Measurements from ENCODE around the gene MTFMT.
A peak's percentile ranks its signal among the peaks of the same experiment; 100 is the strongest.
"Not testable (repeated sequence)": the region's sequence is repeated elsewhere in the genome, so short reads cannot be mapped to it uniquely, and the experiment has no call there.

MTFMT gene

DNA sequence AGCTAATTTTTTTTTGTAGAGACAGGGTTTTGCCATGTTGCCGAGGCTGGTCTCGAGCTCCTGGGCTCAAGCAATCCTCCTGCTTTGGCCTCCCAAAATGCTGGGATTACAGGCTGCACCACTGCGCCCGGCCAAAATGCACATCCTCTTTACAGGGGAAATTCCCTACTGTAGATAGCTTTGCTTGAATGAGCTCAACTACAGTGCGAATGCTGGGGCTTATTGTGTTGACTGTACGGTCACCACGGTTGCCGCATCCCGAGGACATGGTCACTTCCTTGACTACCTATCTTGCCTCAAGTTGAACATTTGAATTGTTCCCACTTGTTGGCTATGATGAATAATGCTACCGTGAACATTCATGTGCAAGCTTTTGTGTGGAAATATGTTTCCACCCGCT, 5.3 kb upstream of the MTFMT start:
- no peak for DNase-seq

DNA sequence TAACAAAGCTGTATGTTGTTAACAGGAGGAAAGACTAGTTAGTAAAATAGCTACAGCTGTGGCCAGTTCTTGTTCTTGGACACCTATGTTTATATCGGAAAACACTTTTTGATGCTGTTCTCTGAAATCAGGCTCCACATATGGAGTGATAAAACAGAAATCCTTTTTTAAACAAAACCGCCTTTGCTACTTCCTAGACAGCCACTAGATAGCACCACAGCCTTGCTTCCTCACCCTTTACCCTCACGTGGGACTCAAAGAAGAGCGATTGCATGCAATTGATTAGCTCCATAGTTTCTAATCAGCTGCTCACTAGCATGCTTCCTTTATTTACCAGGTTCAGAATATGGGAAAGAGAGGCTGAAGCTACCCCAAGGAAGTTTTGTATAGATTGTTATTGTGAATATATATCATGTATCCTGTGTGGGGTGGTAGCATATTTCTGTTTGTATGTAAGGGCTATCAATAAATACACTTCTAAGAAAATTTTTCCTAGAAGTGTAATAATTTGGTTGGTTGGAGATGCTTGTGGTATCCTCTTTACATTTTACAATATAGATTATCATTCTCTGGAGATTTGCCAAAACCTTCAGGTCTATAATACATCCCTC, 4.3 kb upstream of the MTFMT start:
- no peak for DNase-seq

DNA sequence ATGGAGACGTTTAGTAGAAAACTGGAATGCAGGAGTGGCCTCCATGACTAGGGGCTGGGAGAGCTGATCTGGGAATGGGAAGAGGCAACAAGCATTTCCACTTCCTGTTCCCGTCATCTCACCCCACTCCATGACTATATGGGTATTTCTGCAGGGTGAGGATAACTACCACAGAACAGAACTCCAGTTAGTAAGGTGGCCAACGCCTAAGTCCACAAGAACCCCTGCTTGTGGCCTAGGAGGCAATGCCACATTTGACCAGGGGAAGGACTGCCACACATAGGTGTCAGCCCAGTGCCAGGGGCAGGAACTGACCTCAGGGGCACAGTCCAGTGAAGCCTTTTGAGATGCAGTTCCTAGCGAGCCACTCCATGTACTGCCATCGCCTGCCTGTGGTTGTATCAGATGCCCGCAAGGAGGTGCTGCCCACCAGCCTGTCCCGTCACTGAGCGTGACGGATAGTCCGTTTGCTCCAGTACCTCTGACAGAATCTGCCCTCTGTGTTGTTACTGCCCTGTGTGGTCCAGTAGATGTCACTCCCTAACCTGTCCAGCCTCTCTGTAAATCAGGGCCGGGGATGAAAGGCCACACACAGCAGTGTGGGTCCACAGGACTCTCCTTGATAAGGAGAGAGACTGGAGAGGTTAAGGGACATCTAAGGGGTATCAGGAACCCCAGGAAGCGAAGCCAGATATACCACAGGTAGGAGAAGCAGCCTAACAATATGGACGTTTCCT, 3.5 kb upstream of the MTFMT start:
- peak; percentile 64 to 68 for DNase-seq

DNA sequence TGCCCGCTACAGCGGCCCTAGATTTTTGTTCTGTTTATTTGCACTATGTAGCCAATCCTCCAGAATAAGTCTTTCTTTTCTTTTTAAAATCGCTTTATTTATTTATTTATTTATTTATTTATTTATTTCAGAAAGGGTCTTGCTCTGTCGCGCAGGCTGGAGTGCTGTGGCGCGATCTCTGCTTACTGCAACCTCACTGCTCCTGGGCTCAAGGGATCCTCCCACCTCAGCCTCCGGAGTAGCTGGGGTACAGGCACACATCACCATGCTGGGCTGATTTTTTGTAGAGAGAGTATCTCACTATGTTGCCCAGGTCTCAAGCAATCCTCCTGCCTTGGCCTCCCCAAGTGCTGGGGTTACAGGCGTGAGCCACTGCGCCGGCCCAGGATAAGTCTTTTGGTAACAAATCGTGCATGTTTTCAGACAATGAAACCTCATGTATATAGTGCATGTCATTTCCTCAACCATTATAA, 333 bp upstream of the MTFMT start:
- DNase-seq, result peak in 1 of 2 experiments; percentile 24

DNA sequence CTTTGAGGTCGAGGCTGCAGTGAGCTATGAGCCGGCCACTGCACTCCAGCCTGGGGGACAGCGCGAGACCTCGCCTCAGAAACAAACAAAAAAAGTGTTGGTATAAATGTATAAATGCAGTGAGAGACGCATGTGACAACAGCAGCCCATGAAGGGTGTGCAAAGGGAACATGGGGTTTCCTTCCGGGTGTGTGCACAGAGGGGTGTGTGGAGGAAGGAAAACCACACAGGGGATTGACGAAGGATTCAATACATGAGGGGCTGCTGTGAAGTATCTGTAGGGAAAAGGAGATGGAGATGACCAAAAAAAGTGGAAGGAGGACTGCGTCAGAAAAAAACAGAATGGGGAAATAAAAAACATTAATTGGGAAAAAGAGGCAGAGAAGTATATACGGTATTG, 1.1 kb downstream of the MTFMT start:
- no peak for DNase-seq

DNA sequence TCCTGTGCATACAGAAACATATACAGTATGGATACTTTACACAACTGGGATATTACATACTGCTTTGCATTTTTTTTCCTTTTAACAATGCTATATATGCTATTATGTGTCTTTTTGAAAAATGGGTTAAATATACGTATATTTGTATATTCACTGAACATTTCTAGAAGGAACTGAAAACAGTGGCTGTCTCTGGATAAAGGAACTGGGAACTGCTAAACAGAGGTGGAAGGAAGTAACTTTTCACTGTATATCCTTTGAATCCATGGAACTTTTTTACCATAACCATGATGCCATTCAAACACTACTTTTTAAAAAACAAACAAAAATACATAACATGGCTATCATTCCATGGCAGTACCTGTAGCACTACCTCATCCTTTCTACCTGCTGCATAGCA, 1.8 kb downstream of the MTFMT start:
- no peak for DNase-seq

DNA sequence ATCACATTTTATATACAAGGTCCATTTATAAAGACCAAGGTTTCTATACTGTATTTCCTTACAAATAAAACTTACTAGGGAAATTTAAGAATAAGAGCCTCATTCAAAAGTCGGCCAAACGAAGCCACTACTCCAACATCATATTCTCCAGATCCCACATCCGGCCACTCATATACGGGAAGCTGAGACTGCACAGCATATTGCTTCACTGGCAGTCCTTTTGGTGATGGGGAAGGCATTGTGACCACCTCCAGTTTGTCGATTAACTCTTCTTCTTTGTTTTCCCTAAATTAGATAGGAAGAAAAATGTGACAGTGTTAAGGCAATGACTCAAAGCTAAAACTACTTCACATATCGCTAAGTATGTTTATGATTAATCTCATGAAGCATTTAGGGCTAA, 2.7 kb downstream of the MTFMT start:
- DNase-seq, result no peak

DNA sequence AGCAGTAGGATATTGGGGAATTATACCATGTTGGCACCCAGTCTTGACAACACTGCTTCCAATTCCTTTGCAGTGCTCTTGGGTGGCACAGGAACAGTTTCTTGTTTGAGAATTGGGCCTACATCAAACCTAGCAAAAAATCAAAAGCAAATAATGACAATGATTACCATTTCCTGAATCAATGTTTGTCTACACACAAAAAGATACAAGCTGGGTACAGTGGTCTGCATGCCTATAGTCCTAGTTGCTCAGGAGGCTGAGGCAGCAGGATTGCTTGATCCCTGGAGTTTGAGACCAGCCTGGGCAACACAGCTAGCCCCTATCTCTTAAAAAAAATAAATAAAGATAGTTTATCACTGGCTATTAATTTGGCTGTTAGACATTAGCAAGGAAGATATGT, 8.0 kb downstream of the MTFMT start:
- no peak for DNase-seq

DNA sequence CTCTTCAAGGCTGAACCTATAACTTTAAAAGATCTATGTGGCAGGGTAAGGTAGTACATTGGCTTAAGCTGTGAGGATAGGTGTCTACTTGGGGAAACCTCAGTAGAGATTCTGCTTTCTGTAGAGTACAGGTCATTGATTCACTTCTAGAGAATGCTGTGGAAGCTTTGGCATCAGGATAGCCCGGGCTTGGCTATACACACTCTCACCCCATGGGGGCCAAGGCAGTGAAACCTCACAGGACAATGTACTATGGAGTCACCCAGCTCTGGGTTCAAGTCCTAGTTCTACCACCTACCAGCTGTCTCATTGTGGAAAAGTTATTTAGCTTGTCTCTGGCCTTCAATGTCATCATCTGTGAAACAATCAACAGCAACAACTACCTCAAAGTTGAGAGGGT, 9.0 kb downstream of the MTFMT start:
- DNase-seq, result no peak

DNA sequence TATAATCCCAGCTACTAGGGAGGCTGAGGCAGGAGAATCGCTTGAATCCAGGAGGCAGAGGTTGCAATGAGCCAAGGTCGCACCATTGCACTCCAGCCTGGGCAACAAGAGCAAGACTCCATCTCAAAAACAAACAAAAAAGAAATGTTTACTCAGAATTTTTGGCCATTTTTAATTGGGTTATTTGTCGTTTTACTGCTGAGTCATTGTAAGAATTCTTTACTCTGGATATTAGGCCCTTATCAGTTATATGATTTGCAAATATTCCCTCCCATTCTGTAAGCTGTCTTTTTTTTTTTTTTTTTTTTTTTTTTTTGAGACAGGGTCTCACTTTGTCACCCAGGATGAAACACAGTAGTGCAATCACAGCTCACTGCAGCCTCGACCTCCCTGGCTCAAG, 18.2 kb downstream of the MTFMT start:
- DNase-seq, result not testable (repeated sequence)

DNA sequence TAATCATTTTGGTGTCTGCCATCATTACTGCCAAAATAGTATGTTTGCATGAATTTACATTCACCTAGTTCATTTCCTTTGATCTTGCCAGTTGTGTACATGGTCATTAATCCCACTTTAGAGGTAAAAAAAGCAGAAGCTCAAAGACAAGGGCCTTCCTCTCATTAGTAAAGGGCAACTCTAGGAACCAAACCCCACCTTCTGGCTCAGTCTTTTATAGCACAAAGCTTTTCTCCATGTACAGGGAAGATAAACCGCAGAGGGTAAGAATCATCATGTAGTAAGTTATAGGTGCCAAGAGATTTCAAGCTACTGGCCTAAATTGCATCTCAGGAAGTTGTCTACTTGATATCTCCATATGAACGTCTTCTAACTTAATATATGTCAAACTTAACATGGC, 20.5 kb downstream of the MTFMT start:
- DNase-seq, result no peak

DNA sequence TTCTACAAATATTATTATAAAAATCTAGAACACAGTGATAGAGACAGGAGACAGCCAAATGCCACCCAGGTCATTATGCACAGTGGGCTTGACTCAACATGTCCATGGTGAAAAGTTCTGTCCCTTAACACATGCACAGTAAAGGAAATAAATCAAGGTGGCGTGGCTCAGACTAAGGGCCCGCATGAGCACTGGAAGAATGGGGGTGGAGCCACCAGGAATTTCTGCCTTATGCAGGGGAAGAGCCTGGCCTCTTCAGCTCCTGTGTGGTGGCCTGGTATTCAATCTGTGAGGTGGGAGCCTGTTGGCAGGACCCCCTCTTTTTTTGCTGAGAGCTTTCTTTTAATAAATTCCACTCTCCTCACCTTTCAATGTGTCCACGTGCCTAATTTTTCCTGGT, 22.6 kb downstream of the MTFMT start:
- DNase-seq, result no peak

DNA sequence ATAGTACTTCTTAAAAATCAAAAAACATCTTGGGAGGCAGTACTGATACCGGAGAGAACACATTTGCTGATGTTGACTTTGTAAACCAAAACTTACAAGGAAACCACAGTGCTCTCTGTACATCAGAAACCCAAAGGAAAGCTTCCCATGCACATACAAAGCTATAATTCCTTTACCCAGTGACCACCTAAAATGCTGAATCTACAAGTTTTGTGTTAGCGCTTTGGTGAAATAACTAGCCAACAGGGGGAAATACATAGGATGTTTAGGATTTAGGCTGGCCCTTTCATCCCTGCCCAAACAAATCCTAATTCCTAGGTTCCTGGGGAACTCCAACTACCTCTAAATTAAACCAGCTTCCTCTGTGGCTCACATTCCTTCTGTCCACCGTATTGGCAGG, 24.4 kb downstream of the MTFMT start:
- no peak for DNase-seq

DNA sequence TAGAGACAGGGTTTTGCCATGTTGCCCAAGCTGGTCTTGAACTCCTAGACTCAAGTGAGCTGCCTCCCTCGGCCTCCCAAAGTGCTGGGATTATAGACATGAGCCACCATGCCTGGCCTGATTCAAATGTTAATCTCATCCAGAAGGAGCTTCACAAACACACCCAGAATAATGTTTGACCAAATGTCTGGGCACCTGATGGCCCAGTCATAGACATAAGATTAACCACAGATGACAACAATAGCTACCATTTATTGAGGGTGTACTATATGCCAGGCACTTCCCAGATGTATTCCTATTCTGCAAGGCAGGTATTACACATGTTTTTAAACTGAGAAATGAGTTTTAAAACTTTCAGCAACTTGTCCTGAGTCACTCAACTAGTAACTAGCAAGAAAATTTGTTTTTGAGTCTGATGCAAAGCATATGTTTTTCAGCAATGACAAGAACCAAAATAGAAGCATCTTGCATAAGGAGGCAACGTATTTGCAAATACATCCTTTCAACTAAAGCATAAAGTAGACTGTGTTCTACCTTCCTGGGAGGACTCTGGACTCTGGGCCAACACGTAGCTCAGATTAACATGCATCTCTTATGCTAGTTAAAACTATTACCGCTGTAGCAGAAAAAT, 31.6 kb downstream of the MTFMT start:
- no peak for DNase-seq

DNA sequence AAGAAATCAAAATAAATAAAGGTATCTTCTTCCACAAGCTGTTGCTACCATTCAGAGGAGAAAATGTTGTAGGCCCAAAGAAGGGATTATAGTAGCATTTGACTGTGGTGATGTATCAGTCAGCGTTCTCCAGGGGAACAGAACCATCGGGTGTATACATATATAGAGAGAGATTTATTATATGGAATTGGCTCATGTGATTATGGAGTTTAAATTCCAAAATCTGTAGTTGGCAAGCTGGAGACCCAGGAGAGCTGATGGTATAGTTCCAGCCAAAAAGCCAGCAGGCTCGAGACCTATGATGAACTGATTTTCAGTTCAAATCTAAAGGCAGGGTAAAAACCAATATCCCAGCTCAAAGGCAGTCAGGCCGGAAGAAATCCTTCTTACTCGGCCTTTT, 32.4 kb downstream of the MTFMT start:
- no peak for DNase-seq

DNA sequence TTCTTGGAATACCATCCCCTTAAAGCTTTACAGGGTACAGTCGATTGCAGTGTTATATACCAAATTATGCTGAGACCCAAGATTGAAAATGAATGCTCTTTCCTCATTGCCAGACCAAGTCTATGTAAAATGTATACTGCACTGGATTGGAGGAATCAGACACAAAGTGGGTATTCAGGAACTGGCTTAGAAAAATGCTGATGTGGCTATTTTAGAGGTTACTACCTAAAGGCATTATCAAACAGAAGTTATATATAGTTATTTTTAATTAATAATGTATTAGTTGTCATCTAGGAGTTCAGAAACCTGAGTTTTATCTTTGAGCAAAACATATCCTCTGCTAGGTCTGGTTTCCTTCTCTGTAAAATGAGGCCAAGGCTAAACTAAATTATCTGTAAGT, 36.1 kb downstream of the MTFMT start:
- no peak for DNase-seq

DNA sequence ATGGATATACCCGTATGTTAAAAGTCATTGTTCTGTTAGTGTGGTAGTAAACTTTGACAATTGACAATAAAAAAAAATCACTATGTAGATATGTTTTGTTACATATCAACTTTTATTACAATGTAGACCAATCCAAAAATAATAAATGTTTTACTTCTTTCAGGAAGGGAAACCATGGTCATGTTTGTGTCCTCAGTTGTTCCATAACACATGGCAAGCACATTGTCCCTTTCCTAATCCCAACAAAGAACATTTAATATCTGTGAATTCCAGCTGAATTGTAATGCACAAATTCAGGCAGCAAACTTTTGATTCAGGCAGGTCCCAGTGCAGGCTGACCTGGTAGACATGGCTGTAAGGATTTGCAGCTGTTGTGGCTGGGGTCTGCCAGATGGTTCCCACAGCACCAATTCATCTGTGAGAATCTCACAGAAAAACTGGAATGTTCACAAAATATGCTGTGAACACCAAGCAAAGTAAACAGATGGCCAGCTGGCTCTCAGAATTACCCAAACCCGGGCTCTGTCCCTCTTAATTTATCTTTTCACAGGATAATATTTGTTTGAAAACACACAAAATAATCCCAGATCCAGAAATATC, 37.8 kb downstream of the MTFMT start:
- DNase-seq, result no peak

DNA sequence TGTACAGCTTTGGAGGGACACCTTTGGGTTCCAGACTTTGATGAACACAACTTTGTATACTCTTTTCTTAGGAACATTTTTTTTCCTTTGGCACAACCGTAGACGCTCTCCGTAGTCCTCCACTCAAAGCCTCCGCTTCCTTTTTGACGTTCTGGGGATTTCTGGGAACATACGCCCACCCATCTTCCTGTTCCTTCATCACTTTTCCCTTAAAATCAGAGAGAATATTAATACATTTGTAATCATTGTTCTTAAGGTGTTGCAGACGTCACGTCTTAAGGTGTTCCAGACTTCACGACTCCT, 39.3 kb downstream of the MTFMT start:
- no peak for DNase-seq

DNA sequence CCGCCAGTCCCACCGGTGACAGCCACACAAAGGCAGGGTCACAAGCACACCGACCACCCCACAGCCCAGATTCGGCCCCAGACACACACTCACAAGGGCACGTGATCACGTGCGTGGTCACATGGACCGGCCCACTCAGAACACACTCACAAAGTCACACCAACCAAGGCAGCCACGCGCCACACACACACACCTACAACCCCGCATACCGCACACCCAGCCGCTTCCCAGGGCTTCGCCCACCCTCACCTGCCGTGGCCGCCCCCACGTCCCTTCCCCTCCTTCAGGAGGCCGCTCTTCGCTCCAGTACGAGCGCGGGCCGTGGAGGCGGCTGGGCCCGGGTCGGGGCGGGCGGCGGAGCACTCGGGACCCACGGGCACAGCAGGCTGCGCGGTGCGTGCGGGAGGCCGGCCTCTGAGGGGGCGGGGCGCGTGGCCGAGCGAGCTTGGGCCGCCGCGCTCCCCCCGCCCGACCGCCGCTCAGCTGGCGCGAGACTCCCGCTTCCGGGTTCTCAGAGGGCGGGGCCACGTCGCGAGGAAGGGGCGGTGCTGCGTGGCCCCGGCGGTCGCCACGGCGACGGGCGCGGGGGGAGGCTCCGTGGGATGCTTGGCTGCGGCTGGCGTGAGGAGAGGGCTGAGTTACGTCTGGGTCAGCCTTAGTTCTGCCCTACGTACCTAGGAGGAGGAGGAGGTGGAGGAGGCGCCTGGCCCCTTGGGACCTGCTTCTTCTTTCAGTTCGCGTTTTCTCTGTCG, 39.8 kb downstream of the MTFMT start, which contains the start of gene SPG21:
Gene SPG21 (minus strand): TSS at position 499 of the 752 bp plus-strand sequence. CDS start 6,345 bp downstream, outside the sequence.
- peak; percentile 94 to 95 for DNase-seq

DNA sequence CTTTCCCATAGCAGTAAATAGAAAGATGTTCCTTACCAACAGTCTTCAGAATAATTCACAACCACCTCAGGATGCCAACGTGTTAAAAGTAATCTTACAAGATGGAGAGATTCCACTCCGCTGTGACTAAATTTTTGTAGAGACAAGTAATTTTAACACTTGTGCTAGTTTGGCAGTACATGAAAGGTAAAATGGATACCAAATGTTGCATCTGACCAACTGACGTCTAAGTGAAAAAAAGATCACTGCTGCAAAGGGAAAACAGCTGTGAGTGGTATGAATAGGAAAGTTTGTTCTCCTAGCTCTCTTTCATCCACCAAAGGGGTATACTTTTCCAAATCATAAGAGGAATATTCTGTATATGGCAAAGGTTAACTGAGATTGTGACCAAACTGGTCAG, 42.3 kb downstream of the MTFMT start:
- no peak for DNase-seq

DNA sequence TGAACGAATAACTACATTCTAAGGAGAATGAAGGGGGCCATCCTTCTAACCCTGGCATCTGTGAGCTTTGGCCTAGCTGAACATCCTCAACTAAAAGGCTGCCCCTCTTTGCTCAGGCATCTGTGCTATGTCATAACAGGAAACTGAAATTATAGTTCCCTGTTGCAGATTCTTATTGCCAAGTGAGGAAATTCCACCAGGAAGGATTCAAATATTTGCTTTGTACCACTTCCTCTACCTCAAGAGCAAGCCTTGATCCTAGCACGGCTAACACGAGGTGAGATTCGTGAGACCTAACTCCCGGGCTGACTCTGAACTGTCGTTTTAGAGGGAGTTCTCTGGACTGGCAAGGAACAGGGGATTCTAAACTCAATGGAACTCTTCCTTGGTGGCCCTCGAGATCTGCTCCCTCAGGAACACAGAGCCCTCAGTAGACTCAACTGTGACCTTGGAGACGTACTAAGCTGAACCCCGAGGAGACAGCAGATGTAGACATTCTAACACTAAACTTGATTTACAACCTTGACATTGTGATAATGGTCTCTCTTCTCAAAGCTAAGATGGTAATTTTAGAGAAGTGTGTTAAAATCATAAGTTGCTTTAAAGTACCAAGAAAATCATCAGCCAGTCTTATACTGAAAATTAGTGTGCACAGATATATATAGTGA, 43.9 kb downstream of the MTFMT start:
- DNase-seq, result no peak

DNA sequence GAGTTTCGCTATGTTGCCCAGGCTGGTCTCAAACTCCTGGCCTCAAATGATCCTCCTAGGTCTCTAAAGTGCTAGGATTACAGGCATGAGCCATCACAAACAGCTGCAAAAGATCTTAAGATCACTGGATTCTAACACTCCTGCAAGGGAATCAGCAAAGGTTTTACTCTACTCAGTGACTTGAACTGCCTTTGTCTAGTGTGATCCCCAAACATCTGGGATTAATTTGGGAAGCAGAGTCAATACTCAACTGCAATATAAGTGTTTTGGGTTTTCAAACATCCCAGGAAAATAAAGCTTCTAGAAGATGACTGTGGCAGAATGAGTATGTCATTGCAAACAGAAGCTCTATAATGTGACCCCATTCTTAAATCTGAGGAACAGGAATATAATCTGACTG, 47.0 kb downstream of the MTFMT start:
- DNase-seq, result no peak
